ENCODE data around the gene ITGA6.

ITGA6 gene

GRCh38 chr2:172416447-172417058, 10.8 kb upstream of the ITGA6 start:
- no peak for DNase-seq

GRCh38 chr2:172420216-172420615, 7.2 kb upstream of the ITGA6 start:
- no peak for DNase-seq

GRCh38 chr2:172423160-172423559, 4.2 kb upstream of the ITGA6 start:
- no peak for DNase-seq

- DNase-seq: no peak
Observed at GRCh38 chr2:172425336-172425735, 2.0 kb upstream of the ITGA6 start.

GRCh38 chr2:172426635-172427255, 641 bp upstream of the ITGA6 start:
- no peak for DNase-seq

DNA sequence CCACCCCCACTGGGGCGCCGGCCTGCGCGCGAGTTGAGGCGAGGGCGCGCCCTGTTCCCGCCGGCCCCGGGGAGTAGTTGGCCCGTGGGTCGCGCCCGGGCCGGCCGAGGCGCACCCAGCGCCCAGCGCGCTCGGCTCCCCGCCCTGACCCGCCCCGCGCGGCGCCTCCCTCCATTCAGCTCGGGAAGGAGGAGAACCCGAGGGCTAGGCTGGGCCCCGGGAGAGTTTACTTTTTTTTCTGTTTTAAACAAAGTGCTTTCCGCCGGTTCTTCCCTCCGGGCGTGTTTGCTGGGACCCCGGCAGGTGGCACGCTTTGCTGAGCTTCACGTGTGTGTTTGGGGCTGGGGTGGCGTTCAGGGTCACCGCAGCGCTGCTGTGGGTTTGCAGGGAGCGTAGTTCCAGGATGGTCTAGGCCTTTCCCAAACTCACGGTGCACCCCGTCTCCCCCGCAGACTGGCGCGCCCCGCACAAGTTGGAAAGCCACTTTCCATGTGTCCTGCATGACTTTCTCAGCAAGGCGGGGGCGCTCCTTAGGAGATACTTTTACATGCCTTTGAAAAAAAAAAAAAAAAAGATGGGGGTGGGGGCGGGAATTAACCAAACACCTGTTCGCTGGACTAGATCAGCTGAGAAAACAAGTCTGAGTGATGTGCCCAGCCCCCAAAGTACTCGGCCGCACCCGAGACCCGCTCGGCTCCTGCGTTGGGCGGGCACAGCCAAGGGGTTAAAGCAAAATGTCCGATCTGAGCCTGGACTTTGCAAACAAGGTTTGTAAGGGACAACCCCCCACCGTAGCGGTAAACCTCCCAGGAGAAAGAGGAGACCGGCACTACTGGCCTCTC, 825 bp downstream of the ITGA6 start:
- DNase-seq: no peak

GRCh38 chr2:172428832-172429210, 1.4 kb downstream of the ITGA6 start:
- no peak for DNase-seq

GRCh38 chr2:172429301-172429968, 2.0 kb downstream of the ITGA6 start:
- no peak for DNase-seq

- DNase-seq: no peak
Observed at GRCh38 chr2:172430027-172430426, 2.6 kb downstream of the ITGA6 start.

GRCh38 chr2:172430678-172431077, 3.3 kb downstream of the ITGA6 start:
- DNase-seq: no peak

GRCh38 chr2:172431463-172431862, 4.1 kb downstream of the ITGA6 start:
- DNase-seq: no peak

GRCh38 chr2:172431993-172432392, 4.6 kb downstream of the ITGA6 start:
- no peak for DNase-seq

GRCh38 chr2:172433144-172433543, 5.8 kb downstream of the ITGA6 start:
- DNase-seq: no peak

GRCh38 chr2:172434821-172435605, 7.6 kb downstream of the ITGA6 start:
- DNase-seq: no peak

GRCh38 chr2:172435606-172435911, 8.2 kb downstream of the ITGA6 start:
- DNase-seq: no peak

GRCh38 chr2:172436889-172437288, 9.5 kb downstream of the ITGA6 start:
- no peak for DNase-seq

DNA sequence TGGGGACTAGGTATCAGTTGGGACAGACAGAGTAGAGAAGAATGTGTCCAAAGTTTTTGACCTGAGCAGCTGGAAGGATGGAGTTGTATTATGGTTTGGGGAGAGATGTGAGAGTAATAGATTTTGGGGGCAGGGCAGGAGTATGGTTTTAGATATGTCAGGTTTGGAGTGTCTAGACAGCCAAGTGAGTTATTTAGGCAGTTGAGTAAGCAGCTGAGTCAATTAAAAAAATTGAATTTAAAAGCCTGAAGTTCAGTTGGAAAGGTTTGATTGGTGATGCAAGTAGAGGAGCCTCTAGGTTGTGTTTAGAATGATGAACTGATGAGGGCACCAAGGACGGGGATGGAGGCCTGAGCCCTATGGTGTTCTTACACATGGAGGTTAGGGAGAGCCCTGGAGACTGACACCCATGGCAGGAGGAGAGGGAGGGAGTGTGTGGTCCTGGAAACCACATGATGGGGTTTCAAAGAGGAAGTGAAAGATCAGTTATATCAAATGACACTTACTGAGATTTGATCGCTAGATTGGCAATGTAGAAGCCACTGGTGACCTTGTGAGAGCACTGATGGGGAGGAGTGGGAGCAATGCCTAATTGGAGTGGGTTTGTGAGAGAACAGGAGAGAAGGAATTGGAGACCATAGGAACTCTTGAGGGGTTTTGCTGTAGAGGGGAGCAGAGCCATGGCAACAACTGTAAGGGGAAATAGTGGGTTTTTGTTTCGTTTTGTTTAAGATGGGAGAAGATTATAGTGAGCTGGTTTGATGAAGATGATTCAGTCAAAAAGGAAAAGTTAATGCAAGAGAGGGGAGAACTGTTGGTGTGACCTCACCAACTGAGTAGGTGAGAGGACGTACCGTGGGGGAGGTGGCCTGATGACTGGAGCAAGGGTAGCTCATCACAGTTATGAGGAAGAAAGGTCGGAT, 10.3 kb downstream of the ITGA6 start:
- no peak for DNase-seq

DNA sequence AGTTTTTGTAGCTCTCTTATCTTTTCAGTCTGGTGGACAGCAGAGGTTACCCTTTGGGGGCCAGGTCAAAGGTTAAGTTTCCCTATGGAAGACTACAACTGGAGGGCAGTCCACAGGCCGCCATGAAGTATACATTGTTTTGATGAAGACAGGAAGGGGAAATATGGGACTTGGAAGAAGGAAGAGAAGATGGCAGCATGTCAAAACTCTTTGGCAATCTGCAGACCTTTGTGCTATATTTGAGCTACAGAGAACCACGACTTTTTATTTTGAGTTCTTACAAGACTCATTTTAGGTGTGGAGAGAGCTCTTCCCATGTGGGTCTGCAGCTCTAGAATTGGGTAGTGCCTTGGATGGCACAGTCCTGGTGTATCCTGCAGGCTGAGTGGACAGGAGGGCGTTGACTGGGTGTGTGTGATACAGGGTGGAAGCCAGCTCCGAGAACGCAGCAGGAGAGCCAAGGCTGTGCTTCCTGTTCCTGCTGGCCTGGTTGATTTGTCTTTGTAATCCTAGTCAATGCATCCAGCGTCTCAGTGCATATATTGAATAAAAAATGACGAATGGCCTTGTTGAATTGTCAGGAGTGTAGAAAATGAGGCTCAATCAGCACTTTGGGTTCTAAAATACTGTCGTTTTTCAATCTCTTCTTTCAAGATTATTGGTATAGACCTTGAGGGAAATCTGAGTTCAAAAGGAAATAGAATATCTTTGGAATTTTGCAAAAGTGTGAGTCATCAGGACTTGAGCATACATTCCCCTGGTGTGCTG, 11.5 kb downstream of the ITGA6 start:
- no peak for DNase-seq

- DNase-seq: no peak
Observed at GRCh38 chr2:172439509-172439860, 12.1 kb downstream of the ITGA6 start.

GRCh38 chr2:172439911-172440310, 12.5 kb downstream of the ITGA6 start:
- DNase-seq: no peak

- DNase-seq: no peak
Observed at GRCh38 chr2:172440795-172441194, 13.4 kb downstream of the ITGA6 start.
